ENCODE data around the gene AP3D1.
A peak's percentile ranks its signal among the peaks of the same experiment; 100 is the strongest.

- TF ChIP-seq CTCF (IDR thresholded peaks at IDR 0.05 in 8 of 11, conservative IDR thresholded peaks at IDR 0.05 in 3 of 11) (no peak), POLR2AphosphoS5 (IDR thresholded peaks at IDR 0.05) (peak in 1 of 3 donors; percentile 17)
Measured at GRCh38 chr19:2109046-2109864, 42.1 kb downstream of the AP3D1 start.

All from spleen (tissue), 7 donors.